Tibial artery (tissue), 4 donors: ENCODE results near the gene VWA5A.
A peak's percentile ranks its signal among the peaks of the same experiment; 100 is the strongest.

Experiments
- DNase-seq, 2 donors: peaks; one replicate each; pipeline ENCODE4 v3.0.0-alpha.2; 2019
- H3K27ac ChIP-seq, 2 donors: fragments of 200-600 bp; sonication (generic) in 1 of 2; 1 replicate in 1 of 2; 2 replicates in 1 of 2; pipeline ENCODE4 v1.5.1; 2018 to 2019; ENCODE audit warnings: mild to moderate bottlenecking in 1 of 2
- H3K27me3 ChIP-seq, 2 donors: fragments of 200-600 bp; sonication (generic) in 1 of 2; one replicate each; pipeline versions ENCODE4 v1.5.1 to v1.6.0; 2016 to 2019
- H3K36me3 ChIP-seq, 3 donors: fragments of 200-600 bp; sonication (generic) in 2 of 3; one replicate each; pipeline ENCODE4 v1.5.1; 2016 to 2019; ENCODE audit warnings: mild to moderate bottlenecking in 2 of 3
- H3K4me1 ChIP-seq, 4 donors: fragments of 200-600 bp; sonication (generic) in 2 of 4; 1 replicate in 3 of 4; 2 replicates in 1 of 4; pipeline ENCODE4 v1.5.1; 2016 to 2019
- H3K4me3 ChIP-seq, 2 donors: fragments of 200-600 bp; sonication (generic) in 1 of 2; 1 replicate in 1 of 2; 2 replicates in 1 of 2; pipeline ENCODE4 v1.5.1; 2018 to 2019; ENCODE audit warnings: mild to moderate bottlenecking in 2 of 2
- H3K9me3 ChIP-seq, 3 donors: fragments of 200-600 bp; sonication (generic) in 1 of 3; one replicate each; pipeline ENCODE4 v1.5.1; 2016 to 2019
- intact Hi-C: fragments of 100-400 bp; cut with DNase I; formaldehyde crosslinking; loops from one replicate; pipeline ENCODE4 v1.15.0; 2023; ENCODE audit warnings: low total_unique reads
- TF ChIP-seq, protein P1 (sequence below), 2 experiments: fragments of 200-600 bp in 1 of 2; fragments of 450-650 bp in 1 of 2; IDR thresholded peaks; one replicate each; pipeline ENCODE4 v1.5.1; 2017 to 2019; ENCODE audit warnings: antibody characterized with exemption in 2 of 2, mild to moderate bottlenecking in 1 of 2, moderate library complexity in 1 of 2

VWA5A gene

DNA sequence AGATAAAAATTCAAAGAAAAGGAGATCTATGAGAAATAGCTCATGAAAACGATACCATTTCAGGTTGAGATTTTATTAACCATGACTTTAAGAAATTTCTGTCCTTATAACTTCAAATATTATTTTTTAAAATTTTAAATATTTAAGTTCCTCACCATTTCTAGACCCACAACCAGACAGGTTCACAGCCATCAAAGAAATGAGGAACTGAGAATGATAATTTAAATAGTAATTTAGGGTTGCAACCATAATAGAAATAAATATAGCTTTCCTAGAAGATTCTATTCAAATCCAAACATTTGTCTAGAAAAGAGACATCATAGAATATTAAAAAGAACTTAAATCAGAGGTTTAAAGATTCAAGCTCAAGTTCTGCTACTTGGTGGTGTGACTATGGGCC, 5.9 kb upstream of the VWA5A start:
- intact Hi-C loops, result no loop called here
- Histone ChIP-seq H3K36me3 (no peaks in the 10 kb centered on the region), H3K4me1 (no peaks in the 10 kb centered on the region), H3K27ac (no peak overlapping the region), H3K4me3 (no peak overlapping the region), H3K9me3 (no peaks in the 10 kb centered on the region), H3K27me3 (peaks cover 0 to 2% of the 10 kb centered on the region in 2 donors)
- TF ChIP-seq, protein P1, sequence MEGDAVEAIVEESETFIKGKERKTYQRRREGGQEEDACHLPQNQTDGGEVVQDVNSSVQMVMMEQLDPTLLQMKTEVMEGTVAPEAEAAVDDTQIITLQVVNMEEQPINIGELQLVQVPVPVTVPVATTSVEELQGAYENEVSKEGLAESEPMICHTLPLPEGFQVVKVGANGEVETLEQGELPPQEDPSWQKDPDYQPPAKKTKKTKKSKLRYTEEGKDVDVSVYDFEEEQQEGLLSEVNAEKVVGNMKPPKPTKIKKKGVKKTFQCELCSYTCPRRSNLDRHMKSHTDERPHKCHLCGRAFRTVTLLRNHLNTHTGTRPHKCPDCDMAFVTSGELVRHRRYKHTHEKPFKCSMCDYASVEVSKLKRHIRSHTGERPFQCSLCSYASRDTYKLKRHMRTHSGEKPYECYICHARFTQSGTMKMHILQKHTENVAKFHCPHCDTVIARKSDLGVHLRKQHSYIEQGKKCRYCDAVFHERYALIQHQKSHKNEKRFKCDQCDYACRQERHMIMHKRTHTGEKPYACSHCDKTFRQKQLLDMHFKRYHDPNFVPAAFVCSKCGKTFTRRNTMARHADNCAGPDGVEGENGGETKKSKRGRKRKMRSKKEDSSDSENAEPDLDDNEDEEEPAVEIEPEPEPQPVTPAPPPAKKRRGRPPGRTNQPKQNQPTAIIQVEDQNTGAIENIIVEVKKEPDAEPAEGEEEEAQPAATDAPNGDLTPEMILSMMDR (IDR thresholded peaks at IDR 0.05), result no peak
- DNase-seq, result no peak

DNA sequence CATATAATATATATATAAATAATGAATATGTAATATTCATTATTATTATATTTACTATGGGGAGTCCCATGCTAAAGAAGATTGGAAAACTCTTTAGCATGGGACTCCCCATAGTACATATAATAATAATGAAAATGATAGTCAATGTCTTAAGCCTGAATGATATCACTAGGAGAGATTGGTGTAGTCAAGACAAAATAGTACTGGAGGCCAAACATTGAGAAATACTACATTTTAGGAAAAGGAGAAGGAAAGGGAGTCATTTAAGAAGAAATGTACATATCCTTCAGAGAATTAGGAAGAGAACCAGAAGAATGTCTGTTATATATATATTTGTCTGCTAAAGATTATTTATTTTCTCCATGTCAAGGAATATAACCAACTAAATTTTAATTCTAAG, 5.0 kb upstream of the VWA5A start:
- H3K4me3 ChIP-seq, result no peak overlapping the region
- H3K4me1 ChIP-seq, result peaks cover 0 to 6% (median 0%) of the 10 kb centered on the region in 4 donors
- H3K27ac ChIP-seq, result no peak overlapping the region
- H3K27me3 ChIP-seq, result no peaks in the 10 kb centered on the region
- no peaks in the 10 kb centered on the region for H3K9me3 ChIP-seq
- no peaks in the 10 kb centered on the region for H3K36me3 ChIP-seq
- DNase-seq, result no peak
- intact Hi-C loops, result no loop called here
- TF ChIP-seq, protein P1 (IDR thresholded peaks at IDR 0.05), result no peak

DNA sequence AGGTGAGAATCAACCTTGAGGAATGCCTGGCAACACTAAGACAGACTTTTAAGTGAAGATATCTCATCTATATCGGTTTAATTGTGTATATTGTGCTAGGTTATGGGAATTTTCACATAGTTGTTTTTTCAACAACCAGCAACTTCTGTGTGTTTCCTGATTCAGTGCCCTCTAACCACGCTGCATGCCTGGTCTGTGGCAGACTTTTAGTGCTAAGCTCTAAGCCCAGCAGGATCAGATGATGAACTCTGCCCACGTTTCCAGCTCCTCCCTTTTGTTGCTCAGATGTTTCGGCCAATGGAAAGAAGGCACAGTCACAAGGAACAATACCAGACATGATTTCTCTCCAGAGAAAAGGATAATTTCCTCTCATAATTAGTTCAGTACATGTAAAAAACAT, 1.4 kb upstream of the VWA5A start:
- intact Hi-C loops, result no loop called here
- DNase-seq, result no peak
- no peak overlapping the region for H3K27ac ChIP-seq
- peaks cover 0 to 23% (median 15%) of the 10 kb centered on the region in 4 donors for H3K4me1 ChIP-seq
- no peak overlapping the region for H3K4me3 ChIP-seq
- peaks cover 15 to 16% (median 15%) of the 10 kb centered on the region in 3 donors for H3K36me3 ChIP-seq
- H3K9me3 ChIP-seq, result no peaks in the 10 kb centered on the region
- TF ChIP-seq, protein P1 (IDR thresholded peaks at IDR 0.05), result no peak
- H3K27me3 ChIP-seq, result no peaks in the 10 kb centered on the region

DNA sequence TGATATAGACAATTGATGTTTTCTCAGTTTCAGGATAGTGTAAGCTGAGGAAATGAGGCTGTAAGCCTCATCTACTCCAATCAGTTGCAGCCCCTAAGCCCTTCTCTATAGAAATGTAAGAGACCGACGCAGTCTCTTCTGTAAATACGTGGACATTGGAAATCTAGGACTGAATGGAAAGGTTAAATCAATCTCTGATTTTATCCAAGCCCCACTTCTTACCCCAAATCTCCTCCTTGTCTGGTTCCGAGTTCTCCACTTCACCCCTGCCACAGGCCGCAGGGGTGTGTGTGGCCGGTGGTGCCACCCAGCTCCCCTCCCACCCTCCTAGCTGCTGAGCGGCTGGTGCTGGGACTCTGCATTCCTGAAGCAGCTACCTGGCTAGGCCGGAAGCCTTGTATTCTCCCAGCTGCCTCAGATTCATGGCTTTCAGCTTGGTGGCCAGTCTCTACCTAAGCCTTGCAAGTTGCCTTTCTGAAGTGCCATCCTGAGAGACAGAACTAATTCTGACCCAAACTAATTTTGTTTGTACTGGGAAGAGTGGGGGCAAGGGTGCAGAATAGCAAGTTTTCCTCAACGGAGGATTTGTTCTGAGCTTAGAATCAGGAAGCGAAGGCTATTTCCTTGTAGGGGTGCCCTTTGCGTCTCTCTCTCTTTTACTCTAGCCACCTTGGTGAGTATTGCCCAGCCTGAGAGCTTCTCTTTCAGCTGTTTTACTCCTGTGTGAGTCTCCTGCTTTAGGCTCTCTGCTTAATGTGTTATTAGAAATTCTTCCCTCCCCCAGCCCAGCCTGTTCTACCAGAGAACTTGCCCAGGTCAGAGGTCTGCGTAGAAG, 749 bp downstream of the VWA5A start:
- Histone ChIP-seq H3K4me3 (peak overlapping the region; percentile 59 to 67), H3K36me3 (peaks cover 22 to 37% (median 35%) of the 10 kb centered on the region in 3 donors), H3K27ac (peak overlapping the region; percentile 64 to 67), H3K9me3 (no peaks in the 10 kb centered on the region), H3K27me3 (no peaks in the 10 kb centered on the region), H3K4me1 (peaks cover 0 to 24% (median 15%) of the 10 kb centered on the region in 4 donors)
- intact Hi-C loops, result no loop called here
- no peak for DNase-seq
- TF ChIP-seq, protein P1 (IDR thresholded peaks at IDR 0.05), result no peak

DNA sequence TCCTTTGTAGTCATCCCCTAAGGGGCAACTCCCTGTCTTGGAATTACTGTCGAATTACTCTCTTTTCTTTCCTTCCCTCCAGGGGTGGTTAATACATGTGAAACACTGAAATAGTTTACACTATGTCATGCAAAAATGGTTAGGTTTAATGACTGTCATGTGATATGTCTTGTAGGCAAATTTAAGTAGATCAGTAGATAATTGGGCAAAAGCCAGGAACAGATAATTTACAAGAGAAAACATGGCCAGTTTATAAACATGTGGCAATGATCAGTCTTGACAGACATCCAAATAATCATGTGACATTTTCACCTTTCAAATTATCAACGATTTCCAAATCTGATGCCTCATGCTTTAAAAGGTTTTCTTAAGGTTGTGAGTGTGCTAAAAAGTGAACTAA, 3.9 kb downstream of the VWA5A start:
- Histone ChIP-seq H3K4me1 (peaks cover 0 to 24% (median 15%) of the 10 kb centered on the region in 4 donors), H3K4me3 (no peak overlapping the region), H3K27ac (no peak overlapping the region), H3K36me3 (peaks cover 49 to 65% (median 63%) of the 10 kb centered on the region in 3 donors), H3K27me3 (no peaks in the 10 kb centered on the region), H3K9me3 (no peaks in the 10 kb centered on the region)
- TF ChIP-seq, protein P1 (IDR thresholded peaks at IDR 0.05), result no peak
- intact Hi-C loops, result no loop called here
- no peak for DNase-seq
